PC-9 (cell line): ENCODE data around the gene GUCA1A.

ENCODE experiments used
- CTCF ChIP-seq: fragments of 200-600 bp; sonication (generic); conservative IDR thresholded peaks from 2 replicates; pipeline ENCODE4 v1.6.1; 2017; ENCODE audit warnings: mixed run types, antibody characterized with exemption, mild to moderate bottlenecking, moderate library complexity
- EZH2 ChIP-seq: fragments of 200-600 bp; sonication (generic); IDR thresholded peaks from 2 replicates; pipeline ENCODE4 v1.8.0; 2017; ENCODE audit warnings: antibody characterized with exemption, low read depth

- TF ChIP-seq CTCF (no peak), EZH2 (no peak)
These were observed 53.0 kb downstream of the GUCA1A start for GRCh38 chr6:42226161-42226611.
